Cardiac muscle cell (in vitro differentiated cells and primary cell): Measurements from ENCODE around the gene MYBPC3. TPM values are rescaled to one million over a fixed set of nuclear protein-coding genes. Genes with fewer than 3 reads are reported as not detected.

Experiments
- DNase-seq, 2 donors: peaks; one replicate each; pipeline versions ENCODE4 v3.0.0 to v3.0.0-alpha.2; 2010 to 2017; ENCODE audit warnings: low read depth in 1 of 2, low spot score in 1 of 2
- H3K27ac ChIP-seq: fragments of 200-600 bp; sonication (generic); 2 replicates; pipeline ENCODE4 v1.5.1; 2016
- H3K27me3 ChIP-seq: fragments of 200-600 bp; sonication (generic); 2 replicates; pipeline ENCODE4 v1.6.0; 2016; ENCODE audit warnings: control low read depth
- H3K36me3 ChIP-seq: fragments of 200-600 bp; sonication (generic); 2 replicates; pipeline ENCODE4 v1.5.1; 2016; ENCODE audit warnings: control low read depth
- H3K4me1 ChIP-seq: fragments of 200-600 bp; sonication (generic); 2 replicates; pipeline ENCODE4 v1.8.1; 2017; ENCODE audit warnings: low read depth, mild to moderate bottlenecking, mixed run types
- H3K4me3 ChIP-seq: fragments of 200-600 bp; sonication (generic); 2 replicates; pipeline ENCODE4 v1.5.1; 2016; ENCODE audit warnings: mild to moderate bottlenecking
- H3K9me3 ChIP-seq: fragments of 200-600 bp; sonication (generic); 2 replicates; pipeline ENCODE4 v1.5.1; 2017; ENCODE audit warnings: low read depth, mild to moderate bottlenecking, control low read depth
- CTCF ChIP-seq: IDR thresholded peaks from 2 replicates; pipeline ENCODE4 v1.5.1; 2012; ENCODE audit warnings: low read depth, mild to moderate bottlenecking, low read length
- polyA plus RNA-seq: library from polyadenylated mRNA; unstranded; fragments of >200 nt; fragmentation: Nextera tagmentation; extraction: Ambion mirVana; gene quantifications from 2 replicates; pipeline ENCODE4 v1.2.1, GENCODE V29; 2016
- total RNA-seq: library from RNA; depleted of rRNA; stranded (reverse); fragments of >200 nt; gene quantifications from 2 replicates; pipeline ENCODE4 v1.2.3, GENCODE V29; 2016

Gene MYBPC3
- total and polyA plus RNA-seq, 2 experiments from 2014 or later, result 489 to 751 TPM

DNA sequence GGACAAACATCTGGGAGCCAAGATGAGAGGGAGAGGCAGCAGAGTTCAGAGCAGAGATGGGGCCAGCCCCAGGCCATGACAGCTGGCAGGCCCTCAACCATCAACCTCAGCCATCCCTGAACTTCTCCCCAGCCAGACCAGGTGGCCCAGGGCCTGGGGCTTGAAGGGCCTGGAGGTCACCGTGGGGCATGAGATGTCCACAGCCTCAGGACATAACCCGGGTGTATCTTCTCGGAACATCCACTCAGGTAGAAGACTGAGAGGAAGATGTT, 43.5 kb upstream of the MYBPC3 start:
- Histone ChIP-seq H3K9me3 (no peaks in the 10 kb centered on the region), H3K4me1 (peaks cover 25% of the 10 kb centered on the region), H3K27ac (no peak overlapping the region), H3K4me3 (no peak overlapping the region), H3K27me3 (no peaks in the 10 kb centered on the region), H3K36me3 (no peaks in the 10 kb centered on the region)
- TF ChIP-seq CTCF, result no peak
- no peak for DNase-seq

DNA sequence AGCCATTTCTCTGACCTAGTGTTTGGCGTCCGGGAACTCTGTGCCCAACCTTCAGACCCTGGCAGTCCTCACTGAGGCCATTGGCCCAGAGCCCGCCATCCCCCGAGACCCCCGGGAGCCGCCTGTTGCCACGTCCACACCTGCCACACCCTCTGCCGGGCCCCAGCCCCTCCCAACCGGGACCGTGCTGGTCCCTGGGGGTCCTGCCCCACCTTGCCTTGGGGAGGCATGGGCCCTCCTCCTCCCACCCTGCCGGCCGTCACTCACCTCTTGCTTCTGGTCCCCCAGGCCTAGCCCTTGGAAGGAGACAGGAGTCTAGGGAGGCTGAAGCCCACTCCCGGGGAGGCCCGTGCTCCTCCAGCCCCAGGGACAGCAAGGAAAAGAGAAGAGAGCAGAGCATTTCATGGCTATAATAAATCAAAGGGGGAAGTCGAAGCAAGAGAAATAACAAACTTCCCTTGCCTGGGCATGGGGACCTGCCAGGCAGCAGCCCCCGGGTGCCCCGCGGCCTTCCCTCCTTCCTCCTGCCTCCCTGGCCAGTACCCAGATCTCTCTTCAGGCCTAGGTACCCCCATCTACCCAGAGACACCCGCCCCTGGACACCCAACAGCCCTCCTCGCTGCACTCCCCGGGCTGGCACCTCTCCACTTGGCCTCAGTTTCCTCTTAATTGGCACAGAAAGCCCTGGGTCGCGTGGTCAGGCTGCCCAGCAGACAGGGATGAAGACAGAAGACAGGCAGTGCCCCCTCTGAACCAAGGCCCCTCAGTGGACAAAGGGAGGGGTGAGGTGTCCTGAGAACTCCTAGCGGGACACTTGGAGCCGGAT, 42.9 kb upstream of the MYBPC3 start:
- no peaks in the 10 kb centered on the region for H3K27me3 ChIP-seq
- H3K27ac ChIP-seq, result no peak overlapping the region
- no peak for DNase-seq
- H3K4me3 ChIP-seq, result no peak overlapping the region
- H3K9me3 ChIP-seq, result no peaks in the 10 kb centered on the region
- no peaks in the 10 kb centered on the region for H3K36me3 ChIP-seq
- peaks cover 21% of the 10 kb centered on the region for H3K4me1 ChIP-seq
- no peak for TF ChIP-seq CTCF

- Histone ChIP-seq H3K9me3 (no peaks in the 10 kb centered on the region), H3K4me1 (peaks cover 15% of the 10 kb centered on the region), H3K27ac (peak overlapping the region; percentile 78), H3K4me3 (no peak overlapping the region), H3K36me3 (no peaks in the 10 kb centered on the region), H3K27me3 (no peaks in the 10 kb centered on the region)
- no peak for TF ChIP-seq CTCF
- peak in 1 of 2 donors; percentile 90 for DNase-seq
These were observed 42.1 kb upstream of the MYBPC3 start for GRCh38 chr11:47394322-47395222.

GRCh38 chr11:47394050-47394321, 41.5 kb upstream of the MYBPC3 start:
- Histone ChIP-seq H3K36me3 (no peaks in the 10 kb centered on the region), H3K4me3 (no peak overlapping the region), H3K27me3 (no peaks in the 10 kb centered on the region), H3K27ac (peak overlapping the region; percentile 78), H3K4me1 (peaks cover 15% of the 10 kb centered on the region), H3K9me3 (no peaks in the 10 kb centered on the region)
- no peak for DNase-seq
- TF ChIP-seq CTCF, result no peak

DNA sequence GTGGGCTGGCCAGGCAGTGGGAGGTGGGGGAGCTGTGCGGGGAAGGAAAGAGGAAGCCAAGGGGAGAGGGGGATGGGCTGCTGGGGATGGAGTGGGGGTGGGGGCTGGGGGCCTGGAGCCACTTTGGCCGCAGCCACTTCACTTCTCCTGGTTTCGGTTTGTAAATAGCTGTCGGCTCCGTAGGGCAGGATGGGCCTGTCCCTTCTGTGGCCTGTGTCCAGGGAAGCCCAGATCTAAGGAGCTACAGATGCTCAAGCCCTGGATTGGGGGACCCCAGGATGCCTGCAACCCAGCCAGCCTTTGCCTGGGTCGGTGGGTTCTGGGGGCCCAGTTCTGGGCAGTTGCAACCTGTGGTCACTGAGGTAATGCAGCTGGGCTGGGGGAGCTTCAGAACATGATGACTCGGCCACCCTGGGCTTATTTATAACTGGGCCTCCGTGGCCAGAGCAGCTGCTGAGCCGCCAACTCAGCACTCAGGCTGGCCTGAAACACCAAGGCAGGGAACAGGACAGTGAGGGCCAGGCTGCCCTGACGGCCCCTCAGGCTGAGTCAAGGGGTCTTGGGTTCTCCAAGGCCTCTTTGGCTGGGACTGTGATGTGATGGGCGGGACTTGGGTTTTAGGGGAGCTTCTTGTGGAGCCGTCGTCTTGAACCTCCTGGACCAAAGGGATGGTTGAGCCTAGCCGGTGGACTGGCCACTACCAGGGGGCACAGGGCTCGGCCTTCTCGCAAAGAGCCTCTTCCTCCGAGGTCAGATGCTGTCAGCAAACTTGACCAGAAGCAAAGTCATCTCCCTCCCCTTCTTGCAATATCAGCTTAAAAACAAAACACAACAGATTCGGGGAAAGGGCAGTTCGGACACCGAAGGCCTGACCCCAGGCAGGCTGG, 40.9 kb upstream of the MYBPC3 start:
- no peaks in the 10 kb centered on the region for H3K9me3 ChIP-seq
- DNase-seq, result peak; percentile 35 to 41
- H3K27ac ChIP-seq, result peak overlapping the region; percentile 78
- no peaks in the 10 kb centered on the region for H3K36me3 ChIP-seq
- H3K4me1 ChIP-seq, result peaks cover 15% of the 10 kb centered on the region
- H3K4me3 ChIP-seq, result no peak overlapping the region
- no peak for TF ChIP-seq CTCF
- no peaks in the 10 kb centered on the region for H3K27me3 ChIP-seq
